ENCODE data around the gene TMX1. TPM values are rescaled to one million over a fixed set of nuclear protein-coding genes. Genes with fewer than 3 reads are reported as not detected.

TMX1 gene
- total RNA-seq, 4 donors from 2014 or later = 6.4 to 58.6 (median 28.8) TPM

DNA sequence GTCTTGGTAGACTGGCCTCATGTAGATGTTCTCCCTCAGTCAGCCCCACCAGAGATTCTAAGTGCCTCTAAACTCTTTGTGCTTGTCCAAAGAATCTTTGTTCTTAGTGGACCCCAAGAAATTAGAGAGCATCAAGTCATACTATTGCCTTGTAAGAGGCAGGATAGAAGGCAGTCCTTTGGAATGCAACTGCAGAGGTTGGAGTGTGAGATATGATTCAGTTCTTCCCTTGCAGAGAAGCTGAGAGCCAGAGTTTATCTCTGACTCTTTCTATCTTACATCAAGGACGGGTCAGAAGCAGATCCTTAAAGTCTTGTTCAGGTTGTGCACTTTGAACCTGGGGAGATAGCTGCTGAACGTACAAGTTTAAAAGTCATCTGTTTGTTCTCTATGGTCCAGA lies 21.1 kb downstream of the TMX1 start:
- intact Hi-C loops (cut with DNase I; ENCODE audit: low total_unique reads) = no loop called here
- TF ChIP-seq POLR2A (IDR thresholded peaks at IDR 0.05) = no peak
- TF ChIP-seq, protein P1, sequence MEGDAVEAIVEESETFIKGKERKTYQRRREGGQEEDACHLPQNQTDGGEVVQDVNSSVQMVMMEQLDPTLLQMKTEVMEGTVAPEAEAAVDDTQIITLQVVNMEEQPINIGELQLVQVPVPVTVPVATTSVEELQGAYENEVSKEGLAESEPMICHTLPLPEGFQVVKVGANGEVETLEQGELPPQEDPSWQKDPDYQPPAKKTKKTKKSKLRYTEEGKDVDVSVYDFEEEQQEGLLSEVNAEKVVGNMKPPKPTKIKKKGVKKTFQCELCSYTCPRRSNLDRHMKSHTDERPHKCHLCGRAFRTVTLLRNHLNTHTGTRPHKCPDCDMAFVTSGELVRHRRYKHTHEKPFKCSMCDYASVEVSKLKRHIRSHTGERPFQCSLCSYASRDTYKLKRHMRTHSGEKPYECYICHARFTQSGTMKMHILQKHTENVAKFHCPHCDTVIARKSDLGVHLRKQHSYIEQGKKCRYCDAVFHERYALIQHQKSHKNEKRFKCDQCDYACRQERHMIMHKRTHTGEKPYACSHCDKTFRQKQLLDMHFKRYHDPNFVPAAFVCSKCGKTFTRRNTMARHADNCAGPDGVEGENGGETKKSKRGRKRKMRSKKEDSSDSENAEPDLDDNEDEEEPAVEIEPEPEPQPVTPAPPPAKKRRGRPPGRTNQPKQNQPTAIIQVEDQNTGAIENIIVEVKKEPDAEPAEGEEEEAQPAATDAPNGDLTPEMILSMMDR (IDR thresholded peaks at IDR 0.05) = no peak
- Histone ChIP-seq H3K4me3 (no peak overlapping the region), H3K27ac (no peak overlapping the region), H3K9me3 (no peaks in the 10 kb centered on the region), H3K4me1 (no peaks in the 10 kb centered on the region), H3K27me3 (no peaks in the 10 kb centered on the region), H3K36me3 (no peaks in the 10 kb centered on the region)
- DNase-seq = no peak

DNA sequence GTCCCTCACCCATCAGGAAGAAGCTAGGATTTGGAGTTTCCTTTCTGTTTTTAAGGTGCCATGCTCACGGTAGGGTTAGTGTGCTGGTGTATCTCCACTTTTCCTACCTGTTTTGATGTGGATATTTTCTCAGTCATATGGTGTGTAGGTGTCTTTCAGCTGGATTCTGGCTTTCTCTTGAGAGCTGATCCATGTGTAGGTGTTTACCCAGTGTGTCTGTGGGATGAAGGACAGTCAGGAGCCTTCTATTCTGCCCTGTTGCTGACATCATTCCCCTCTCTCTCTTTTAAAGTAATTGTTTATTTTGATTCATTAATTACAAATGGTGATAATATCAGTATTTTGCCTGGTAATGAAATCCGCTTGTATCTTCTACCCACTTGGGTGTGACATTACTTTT lies 22.8 kb downstream of the TMX1 start:
- H3K36me3 ChIP-seq = no peaks in the 10 kb centered on the region
- no peak overlapping the region for H3K4me3 ChIP-seq
- H3K9me3 ChIP-seq = no peaks in the 10 kb centered on the region
- no peak for DNase-seq
- no peaks in the 10 kb centered on the region for H3K4me1 ChIP-seq
- TF ChIP-seq, protein P1 (IDR thresholded peaks at IDR 0.05) = no peak
- no peak for TF ChIP-seq POLR2A (IDR thresholded peaks at IDR 0.05)
- no peaks in the 10 kb centered on the region for H3K27me3 ChIP-seq
- intact Hi-C loops (cut with DNase I; ENCODE audit: low total_unique reads) = no loop called here
- no peak overlapping the region for H3K27ac ChIP-seq

DNA sequence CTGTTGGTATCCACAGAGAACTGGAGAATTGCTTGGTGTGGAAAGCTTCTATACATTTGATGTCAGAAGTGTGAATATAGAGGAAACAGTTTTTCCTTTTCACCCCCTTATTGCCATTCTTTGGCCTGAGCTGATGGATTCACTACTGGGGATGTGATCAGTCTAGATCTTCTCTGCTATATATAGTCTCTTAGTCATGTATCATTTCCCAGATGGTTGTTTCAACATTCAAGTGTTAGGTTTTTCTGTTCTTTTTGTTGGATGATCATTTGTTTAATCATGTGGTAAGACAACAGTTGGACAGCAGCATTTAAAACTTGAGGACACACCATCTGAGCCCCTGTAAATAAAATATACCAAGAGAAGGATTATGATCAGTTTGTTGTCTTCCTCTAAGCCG lies 29.6 kb downstream of the TMX1 start:
- Histone ChIP-seq H3K4me1 (no peaks in the 10 kb centered on the region), H3K27me3 (no peaks in the 10 kb centered on the region), H3K9me3 (no peaks in the 10 kb centered on the region), H3K27ac (no peak overlapping the region), H3K36me3 (no peaks in the 10 kb centered on the region), H3K4me3 (no peak overlapping the region)
- intact Hi-C loops (cut with DNase I; ENCODE audit: low total_unique reads) = loop anchor here (10.0 kb wide), 1 partner anchor 705 kb away; no protein-coding TSS in a partner anchor
- TF ChIP-seq POLR2A (IDR thresholded peaks at IDR 0.05) = no peak
- TF ChIP-seq, protein P1 (IDR thresholded peaks at IDR 0.05) = no peak
- DNase-seq = no peak

DNA sequence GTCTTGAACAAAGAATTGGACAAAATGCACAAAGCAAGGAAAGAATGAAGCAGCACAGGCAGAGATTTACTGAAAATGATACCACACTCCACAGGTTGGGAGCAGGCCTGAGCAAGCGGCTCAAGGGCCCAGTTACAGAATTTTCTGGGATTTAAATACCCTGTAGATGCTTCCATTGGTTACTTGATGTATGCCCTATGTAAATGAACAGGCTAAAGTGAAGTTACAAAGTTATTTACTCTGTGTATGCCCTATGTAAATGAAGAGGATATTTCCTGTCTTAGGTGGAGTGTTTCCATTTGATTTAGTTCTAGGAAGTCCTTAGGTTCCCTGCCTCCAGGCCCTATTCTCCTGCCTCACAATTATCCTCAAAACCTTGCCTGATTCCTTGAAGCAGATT lies 36.6 kb downstream of the TMX1 start:
- Histone ChIP-seq H3K4me3 (no peak overlapping the region), H3K27me3 (no peaks in the 10 kb centered on the region), H3K27ac (no peak overlapping the region), H3K36me3 (no peaks in the 10 kb centered on the region), H3K9me3 (no peaks in the 10 kb centered on the region), H3K4me1 (no peaks in the 10 kb centered on the region)
- TF ChIP-seq POLR2A (IDR thresholded peaks at IDR 0.05) = no peak
- TF ChIP-seq, protein P1 (IDR thresholded peaks at IDR 0.05) = no peak
- intact Hi-C loops (cut with DNase I; ENCODE audit: low total_unique reads) = loop anchor here (10.0 kb wide), 1 partner anchor 698 kb away; no protein-coding TSS in a partner anchor
- no peak for DNase-seq

DNA sequence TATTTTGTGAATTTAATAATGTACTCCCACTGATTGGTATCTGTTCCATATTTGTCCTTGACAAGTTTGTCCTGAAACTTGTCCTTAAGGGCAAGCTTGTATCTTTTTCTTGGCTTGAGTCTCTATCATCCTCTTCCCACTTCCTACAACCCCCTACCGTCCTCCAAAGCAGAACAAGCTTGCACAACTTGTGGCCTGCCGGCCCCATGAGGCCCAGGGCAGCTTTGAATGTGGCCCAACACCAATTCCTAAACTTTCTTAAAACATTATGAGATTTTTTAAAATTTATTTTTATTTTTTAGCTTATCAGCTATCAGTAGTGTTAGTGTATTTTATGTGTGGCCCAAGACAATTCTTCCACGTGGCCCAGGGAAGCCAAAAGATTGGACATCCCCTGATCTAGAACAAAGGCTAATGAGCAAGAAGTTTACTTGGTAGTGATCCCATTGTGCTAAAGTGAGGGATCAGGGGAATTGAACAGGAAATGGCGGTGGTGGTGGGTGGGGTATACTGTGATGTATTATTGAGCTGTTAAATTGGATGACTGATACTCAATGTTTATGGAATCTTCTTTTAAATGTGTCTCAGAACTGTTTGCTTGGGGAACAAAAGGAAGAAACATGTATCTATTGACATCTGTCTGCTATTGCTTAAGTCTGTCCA lies 37.8 kb downstream of the TMX1 start:
- no peaks in the 10 kb centered on the region for H3K4me1 ChIP-seq
- no peaks in the 10 kb centered on the region for H3K27me3 ChIP-seq
- DNase-seq = no peak
- H3K4me3 ChIP-seq = no peak overlapping the region
- no peaks in the 10 kb centered on the region for H3K36me3 ChIP-seq
- H3K9me3 ChIP-seq = no peaks in the 10 kb centered on the region
- H3K27ac ChIP-seq = no peak overlapping the region
- intact Hi-C loops (cut with DNase I; ENCODE audit: low total_unique reads) = loop anchor here (10.0 kb wide), 1 partner anchor 697 kb away; no protein-coding TSS in a partner anchor
- TF ChIP-seq, protein P1 (IDR thresholded peaks at IDR 0.05) = no peak
- TF ChIP-seq POLR2A (IDR thresholded peaks at IDR 0.05) = no peak

All from uterus (tissue), 4 donors.